Lung microvascular endothelial cell (primary cell): ENCODE measurements around the gene MBTPS2. TPM values are rescaled to one million over a fixed set of nuclear protein-coding genes. Genes with fewer than 3 reads are reported as not detected.
"Not testable (repeated sequence)": the region's sequence is repeated elsewhere in the genome, so short reads cannot be mapped to it uniquely, and the experiment has no call there.

Experiments used
- DNase-seq, 2 donors: peaks; one replicate each; pipeline versions ENCODE4 v3.0.0 to v3.0.0-alpha.2; 2010; ENCODE audit warnings: low read depth in 2 of 2
- total RNA-seq: library from RNA; depleted of rRNA; stranded (reverse); fragments of >200 nt; gene quantifications from 2 replicates; pipeline ENCODE4 v1.2.1, GENCODE V29; 2014

MBTPS2 gene
- total RNA-seq, 1 donor from 2014 or later = 3.8 TPM

- DNase-seq = no peak
Observed at GRCh38 chrX:21856504-21856903, 17.1 kb downstream of the MBTPS2 start.

GRCh38 chrX:21863241-21863640, 23.8 kb downstream of the MBTPS2 start:
- DNase-seq = no peak

GRCh38 chrX:21865436-21865835, 26.0 kb downstream of the MBTPS2 start:
- DNase-seq = no peak

DNA sequence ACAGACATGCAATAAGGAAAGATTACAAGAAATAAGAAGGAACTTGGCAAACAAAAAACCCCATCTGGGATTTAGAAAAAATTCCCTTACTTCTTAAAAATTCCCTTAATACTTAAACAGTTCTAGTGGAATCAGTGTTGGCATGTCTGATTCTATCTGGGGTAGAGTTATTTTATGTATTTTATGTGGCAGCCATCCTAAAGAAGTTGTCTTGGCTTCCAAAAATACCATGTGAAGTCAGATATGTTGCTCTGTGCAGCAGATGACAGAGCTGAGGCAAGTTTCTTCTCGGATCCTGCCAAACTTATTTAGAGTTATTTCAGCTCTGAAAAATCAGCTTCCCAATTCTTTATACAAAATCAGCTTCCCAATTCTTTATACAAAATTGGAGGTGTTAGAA, 31.1 kb downstream of the MBTPS2 start:
- no peak for DNase-seq

DNA sequence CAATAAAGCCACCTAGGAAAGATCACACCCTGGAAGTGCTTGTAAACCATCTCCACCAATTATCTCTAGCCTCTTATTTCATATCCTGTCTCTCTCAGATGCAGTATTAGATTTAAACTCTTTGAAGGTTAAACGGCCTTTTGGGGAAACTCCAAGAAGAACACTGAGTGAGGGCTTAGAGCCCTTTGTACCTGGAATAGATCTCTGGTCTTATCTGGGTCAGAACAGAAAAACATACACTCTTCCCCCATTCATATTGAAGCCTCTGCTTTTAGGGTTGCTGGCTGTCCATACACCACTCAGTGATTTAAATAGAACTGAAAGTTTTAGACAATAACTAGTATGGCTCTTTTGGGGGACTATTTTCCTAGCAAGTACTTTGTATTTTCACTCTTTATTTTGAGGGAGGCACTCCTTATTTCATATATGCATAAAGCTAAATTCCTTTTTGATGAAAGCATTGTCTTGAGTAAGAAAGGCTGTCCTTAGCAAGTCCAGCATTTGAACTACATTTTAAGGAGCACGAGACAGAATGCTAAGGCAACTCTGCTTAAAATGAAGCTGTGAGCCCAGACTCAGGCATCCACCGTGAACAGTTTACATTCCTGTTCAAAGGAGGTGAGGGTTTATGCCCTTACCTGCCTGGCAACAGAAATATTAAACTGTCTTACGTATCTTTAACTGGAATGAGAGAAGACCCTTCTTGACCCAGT, 33.8 kb downstream of the MBTPS2 start:
- no peak for DNase-seq

GRCh38 chrX:21874182-21874581, 34.8 kb downstream of the MBTPS2 start:
- DNase-seq = not testable (repeated sequence)

DNA sequence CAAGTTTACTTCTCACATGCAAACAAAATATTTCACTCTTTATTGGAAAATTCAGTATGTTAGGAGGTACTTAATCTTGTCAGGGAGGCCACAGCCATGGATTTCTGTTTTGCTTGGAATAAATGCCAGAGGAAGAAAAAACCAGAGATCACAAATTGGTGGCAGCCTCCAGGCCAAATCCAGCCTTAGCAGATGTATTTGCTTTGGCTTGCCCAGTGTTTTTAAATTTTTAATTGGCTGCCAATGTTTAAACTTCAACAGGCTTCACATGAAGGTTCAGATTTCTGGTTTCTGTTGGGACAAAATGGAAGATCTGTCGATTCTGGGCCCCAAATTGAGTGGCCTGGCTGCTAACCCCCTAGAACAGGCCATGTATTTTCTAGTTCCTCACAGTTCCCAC, 35.6 kb downstream of the MBTPS2 start:
- DNase-seq = peak in 1 of 2 donors; percentile 47

DNA sequence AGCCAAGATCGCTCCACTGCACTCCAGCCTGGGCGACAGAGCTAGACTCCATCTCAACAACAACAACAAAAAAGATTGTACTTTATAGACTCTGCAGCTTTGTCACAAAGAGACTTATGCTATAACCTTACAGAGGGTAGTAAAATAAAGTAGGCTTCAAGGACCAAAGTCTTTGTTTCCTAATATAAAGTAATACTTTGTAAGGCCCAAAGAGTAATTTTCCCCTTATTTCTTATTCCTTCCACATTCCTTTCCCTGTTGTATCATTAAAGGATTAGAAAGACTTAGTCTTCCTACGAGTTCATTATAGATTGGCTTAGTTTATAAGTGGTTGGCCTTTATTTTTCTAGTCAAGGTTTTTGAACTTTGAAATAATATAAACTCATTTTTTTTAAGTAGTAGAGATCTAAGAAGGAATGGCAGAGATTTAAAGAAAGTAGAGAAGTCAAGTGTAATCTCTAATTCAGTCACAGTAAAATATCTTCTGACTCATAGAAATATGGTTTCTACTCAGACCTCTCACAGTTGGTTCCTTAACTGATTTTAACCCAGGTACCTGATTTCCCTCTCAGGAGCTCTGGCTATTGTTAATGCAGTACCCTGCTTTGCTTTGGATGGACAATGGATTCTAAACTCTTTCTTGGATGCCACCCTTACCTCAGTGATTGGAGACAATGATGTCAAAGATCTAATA, 42.6 kb downstream of the MBTPS2 start:
- no peak for DNase-seq

DNA sequence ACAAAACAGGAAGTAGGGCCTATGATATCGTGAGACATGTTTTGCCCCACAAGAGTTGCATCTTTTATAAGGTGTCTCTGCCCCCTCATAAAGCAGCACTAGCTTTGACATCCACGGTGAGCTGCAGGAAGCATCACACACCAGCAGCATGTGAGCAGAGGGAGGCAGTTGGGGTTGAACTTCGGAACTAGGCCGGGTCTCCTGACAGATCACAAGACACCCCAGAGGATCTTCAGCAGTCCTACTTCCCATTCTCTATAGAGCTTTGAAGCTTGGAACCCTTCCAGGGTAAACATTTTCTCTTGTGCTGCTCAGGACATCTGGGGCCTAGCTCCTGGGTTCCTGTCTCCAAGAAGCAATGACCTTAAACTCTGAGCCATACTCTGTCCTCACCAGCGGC, 43.8 kb downstream of the MBTPS2 start:
- peak in 1 of 2 donors; percentile 11 for DNase-seq

DNA sequence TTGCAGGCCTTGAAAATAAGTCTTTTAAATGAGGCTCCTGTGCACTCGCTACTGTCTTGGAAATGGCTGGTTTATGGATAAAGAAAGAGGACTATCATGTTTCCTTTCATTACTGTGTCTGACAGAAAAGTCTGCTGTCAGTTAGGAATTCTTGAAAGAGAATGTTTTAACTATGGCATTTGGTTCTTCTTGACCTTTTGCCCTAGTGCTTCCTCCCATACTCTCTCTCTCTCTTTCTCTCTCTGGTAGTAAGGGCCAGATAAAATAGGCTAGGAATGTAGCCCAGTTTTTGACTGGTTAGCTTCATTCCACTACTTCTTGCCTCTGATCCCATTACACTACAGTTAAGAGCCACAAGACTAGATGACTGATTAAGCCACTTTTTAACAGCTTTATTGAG, 46.2 kb downstream of the MBTPS2 start:
- peak in 1 of 2 donors; percentile 19 for DNase-seq

GRCh38 chrX:21905313-21905712, 65.9 kb downstream of the MBTPS2 start:
- no peak for DNase-seq

DNA sequence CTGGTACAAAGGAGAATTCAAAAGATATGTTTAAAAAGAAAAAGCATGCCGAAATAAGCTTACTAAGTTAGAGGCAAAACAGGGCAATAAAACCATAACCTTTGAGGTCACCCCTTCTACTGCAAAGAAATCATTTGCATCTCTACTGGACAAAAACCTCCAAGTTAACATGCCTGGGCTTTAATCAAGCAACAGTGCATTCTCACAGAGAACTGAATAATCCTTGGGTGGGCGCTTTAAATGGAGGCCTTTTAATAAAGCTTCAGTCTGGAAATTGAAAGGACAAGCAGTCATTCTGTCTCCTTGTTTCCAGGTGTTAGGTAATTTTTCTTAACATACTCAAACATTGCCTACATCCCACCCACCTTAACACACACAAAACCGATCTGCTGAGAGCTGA, 66.5 kb downstream of the MBTPS2 start:
- DNase-seq = no peak

- peak in 1 of 2 donors; percentile 9 for DNase-seq
Observed at GRCh38 chrX:21907260-21907659, 67.8 kb downstream of the MBTPS2 start.

- DNase-seq = no peak
Observed at GRCh38 chrX:21911481-21911880, 72.1 kb downstream of the MBTPS2 start.

DNA sequence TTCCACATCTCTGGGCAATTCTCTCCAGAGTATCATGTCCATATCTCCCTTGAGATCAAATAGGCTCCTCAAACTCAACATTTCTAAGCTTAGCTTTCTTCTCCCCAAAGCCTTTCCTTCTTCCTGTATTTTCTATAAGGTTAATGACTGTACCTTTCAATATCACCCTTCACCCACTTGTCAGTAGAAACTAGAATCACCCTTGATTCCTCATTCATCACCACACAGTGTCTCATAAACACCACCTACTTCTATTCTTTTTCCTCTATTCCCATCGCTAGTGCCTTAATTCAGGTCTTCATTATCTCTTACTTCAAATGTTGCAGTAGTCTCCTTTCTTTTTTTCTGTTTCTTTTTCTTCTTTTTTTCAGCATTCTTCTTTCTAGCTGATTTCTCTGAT, 72.8 kb downstream of the MBTPS2 start:
- DNase-seq = no peak

GRCh38 chrX:21912989-21913388, 73.6 kb downstream of the MBTPS2 start:
- DNase-seq = no peak

DNA sequence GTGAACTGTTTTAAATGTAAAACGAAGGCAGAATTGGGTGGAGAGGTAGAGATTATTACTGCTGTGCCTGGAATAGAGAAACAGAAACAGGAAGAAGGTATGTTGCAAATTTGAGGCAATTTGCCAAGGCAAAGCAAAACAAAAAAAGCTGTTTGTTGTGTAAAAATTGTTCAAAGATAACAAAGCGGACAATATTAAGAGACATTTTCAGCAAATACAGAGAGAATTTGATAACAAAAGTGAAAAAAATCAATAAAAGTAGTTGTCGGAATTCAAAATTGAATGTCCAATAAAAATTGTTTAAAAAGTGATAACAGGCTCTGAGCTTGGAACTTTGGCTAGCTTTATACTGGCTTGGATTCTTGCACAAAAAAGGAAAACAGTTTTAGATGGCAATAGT, 86.7 kb downstream of the MBTPS2 start:
- peak; percentile 23 to 74 for DNase-seq

GRCh38 chrX:21926527-21927278, 87.3 kb downstream of the MBTPS2 start:
- DNase-seq = peak; percentile 94 to 96

GRCh38 chrX:21929209-21929608, 89.8 kb downstream of the MBTPS2 start:
- no peak for DNase-seq

DNA sequence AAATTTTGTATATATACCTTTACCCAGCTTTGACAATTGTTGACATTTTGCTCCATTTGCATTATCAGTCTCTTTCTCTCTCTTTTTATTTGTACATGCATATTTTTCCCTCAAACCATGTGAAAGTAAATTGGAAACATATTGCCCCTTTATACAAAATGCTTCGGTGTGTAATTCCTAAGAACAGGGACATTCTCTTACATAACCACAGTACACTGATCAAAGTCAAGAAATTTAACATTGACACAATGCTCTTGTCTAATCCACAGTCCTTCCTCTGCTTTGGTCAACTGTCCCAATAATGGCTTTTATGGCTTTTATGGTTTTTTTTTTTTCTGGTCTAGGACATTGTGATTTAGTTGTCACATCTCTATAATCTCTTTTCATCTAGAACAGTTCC, 91.6 kb downstream of the MBTPS2 start:
- DNase-seq = no peak

DNA sequence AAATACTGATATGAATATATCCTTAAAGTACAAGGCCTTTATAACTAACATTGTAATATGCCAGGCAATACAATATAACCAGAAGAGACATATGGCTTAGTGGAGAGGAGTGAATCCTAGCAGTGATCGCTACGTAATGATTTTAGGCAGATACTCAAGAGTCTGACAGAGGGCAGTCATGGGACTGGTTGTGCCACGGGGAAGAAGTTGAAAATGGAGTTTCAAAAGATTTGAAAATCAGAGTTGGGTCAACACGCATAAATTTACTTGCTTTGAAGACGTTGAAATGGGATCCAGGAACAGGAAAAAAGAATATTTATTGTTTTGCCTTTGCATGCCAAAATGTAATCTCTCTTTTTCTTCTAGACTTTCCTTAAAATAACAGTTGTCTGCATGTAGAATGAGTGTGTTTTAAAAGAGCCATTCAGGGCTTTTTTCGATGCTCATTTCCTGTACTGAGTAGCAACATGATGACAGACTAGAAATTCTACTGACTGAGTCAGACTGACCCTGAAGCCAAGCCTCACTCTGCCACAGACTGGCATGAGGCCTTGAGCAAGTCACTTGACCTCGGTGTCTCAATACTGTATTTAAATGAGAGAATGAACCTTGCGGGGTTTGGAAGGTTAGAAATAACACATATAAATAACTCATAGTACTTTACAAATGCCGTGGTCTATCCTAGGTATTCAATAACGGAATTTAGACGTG, 93.0 kb downstream of the MBTPS2 start:
- peak; percentile 81 to 90 for DNase-seq

- no peak for DNase-seq
Observed at GRCh38 chrX:21933077-21933476, 93.7 kb downstream of the MBTPS2 start.
